ENCODE measurements around the gene CANT1. TPM values are rescaled to one million over a fixed set of nuclear protein-coding genes. Genes with fewer than 3 reads are reported as not detected.
"Not testable (repeated sequence)": the region's sequence is repeated elsewhere in the genome, so short reads cannot be mapped to it uniquely, and the experiment has no call there.

Gene CANT1
- total and polyA plus RNA-seq, 5 experiments from 2014 or later = 6.1 to 34.6 (median 9.4) TPM

DNA sequence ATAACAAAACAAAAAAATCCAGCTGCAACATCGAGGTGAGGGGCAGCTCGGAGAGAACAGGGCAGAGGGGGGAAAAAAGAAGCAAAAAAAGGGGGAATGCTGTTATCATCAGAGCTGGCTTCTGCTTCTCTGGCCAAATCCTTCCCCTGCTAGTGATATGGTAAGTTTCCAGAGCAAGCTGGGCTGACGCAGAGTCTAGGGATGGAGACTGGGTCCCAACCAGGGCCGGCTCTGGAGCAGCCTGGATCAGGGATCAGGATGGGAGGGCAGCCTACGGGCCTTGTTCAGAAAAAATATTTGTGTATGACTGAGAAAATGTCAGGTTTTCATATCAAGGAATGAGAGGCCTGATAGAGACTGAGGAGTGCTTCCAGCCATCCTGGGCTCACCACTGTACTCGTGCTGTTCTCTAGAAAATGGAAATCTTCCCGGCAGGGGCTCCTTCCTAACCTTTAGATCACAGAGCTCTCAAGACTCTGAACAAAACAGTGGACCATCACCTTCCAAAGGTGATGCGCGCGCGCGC lies 13.7 kb upstream of the CANT1 start:
- ATAC-seq = no peak
- Mint-ChIP-seq H3K27ac (peak overlapping the region in 1 of 10 donors; percentile 8), H3K27me3 (peaks cover 0 to 20% (median 16%) of the 10 kb centered on the region in 5 donors)

DNA sequence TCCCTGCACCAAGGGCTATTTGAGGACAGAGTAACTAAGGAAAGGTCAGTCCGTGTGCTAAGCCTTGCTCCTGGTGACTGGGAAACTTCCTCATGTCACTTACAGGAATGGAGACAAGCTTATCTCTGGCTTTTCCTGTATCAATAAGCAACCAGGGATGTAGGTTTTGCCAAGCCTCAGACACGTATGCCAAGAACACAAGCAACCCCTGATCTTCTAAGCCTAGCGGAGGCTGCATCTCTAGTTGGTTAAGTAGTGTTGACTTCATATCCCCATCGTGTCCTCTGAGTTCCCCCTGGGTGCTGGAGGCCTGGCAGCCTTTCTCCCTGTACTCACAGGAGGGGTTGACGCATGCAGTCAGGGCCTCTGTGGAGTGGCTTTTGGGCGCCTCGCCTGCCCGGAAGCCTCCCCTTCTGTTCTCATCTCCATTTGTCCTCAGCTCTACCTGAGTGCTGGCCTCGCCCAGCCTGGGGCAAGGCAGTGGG lies 13.0 kb upstream of the CANT1 start:
- peak in 1 of 10 donors; percentile 19 for DNase-seq
- Mint-ChIP-seq H3K36me3 (no peaks in the 10 kb centered on the region), H3K9me3 (no peaks in the 10 kb centered on the region), H3K4me3 (peak overlapping the region in 4 of 10 donors; percentile 42 to 88 (median 66)), H3K27me3 (peaks cover 0 to 18% (median 13%) of the 10 kb centered on the region in 5 donors), H3K4me1 (peaks cover 3 to 26% (median 8%) of the 10 kb centered on the region in 4 donors), H3K27ac (no peak overlapping the region)
- POLR2A ChIA-PET = no interaction called here
- ATAC-seq = no peak

More for the DNA sequence above, 13.7 kb upstream of the CANT1 start:
- DNase-seq = peak in 1 of 10 donors; percentile 24
- Mint-ChIP-seq H3K4me3 (peak overlapping the region; percentile 69 to 94 (median 88)), H3K9me3 (no peaks in the 10 kb centered on the region), H3K36me3 (no peaks in the 10 kb centered on the region), H3K4me1 (peaks cover 3 to 26% (median 8%) of the 10 kb centered on the region in 4 donors)
- POLR2A ChIA-PET = no interaction called here

DNA sequence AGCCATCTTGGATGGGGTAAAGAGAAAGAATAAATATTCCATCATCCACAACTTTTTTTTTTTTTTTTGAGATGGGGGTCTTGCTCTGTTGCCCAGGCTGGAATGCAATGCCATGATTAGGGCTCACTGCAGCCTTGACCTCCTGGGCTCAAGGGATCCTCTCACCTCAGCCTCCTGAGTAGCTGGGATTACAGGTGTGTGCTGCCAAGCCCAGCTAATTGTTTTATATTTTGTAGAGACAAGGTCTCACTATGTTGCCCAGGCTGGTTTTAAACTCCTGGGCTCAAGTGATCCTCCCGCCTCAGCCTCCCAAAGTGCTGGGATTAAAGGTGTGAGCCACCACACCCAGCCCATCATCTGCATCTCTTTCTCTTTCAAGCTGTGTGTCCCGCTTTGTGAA lies 12.4 kb upstream of the CANT1 start:
- Mint-ChIP-seq H3K27me3 (peaks cover 0 to 18% (median 7%) of the 10 kb centered on the region in 5 donors), H3K4me1 (peaks cover 3 to 26% (median 8%) of the 10 kb centered on the region in 4 donors), H3K27ac (peak overlapping the region in 2 of 10 donors; percentile 4 to 25)
- H3K9me3 Mint-ChIP-seq, H3K36me3 Mint-ChIP-seq, ATAC-seq, DNase-seq, H3K4me3 Mint-ChIP-seq, POLR2A ChIA-PET: not testable (repeated sequence)

DNA sequence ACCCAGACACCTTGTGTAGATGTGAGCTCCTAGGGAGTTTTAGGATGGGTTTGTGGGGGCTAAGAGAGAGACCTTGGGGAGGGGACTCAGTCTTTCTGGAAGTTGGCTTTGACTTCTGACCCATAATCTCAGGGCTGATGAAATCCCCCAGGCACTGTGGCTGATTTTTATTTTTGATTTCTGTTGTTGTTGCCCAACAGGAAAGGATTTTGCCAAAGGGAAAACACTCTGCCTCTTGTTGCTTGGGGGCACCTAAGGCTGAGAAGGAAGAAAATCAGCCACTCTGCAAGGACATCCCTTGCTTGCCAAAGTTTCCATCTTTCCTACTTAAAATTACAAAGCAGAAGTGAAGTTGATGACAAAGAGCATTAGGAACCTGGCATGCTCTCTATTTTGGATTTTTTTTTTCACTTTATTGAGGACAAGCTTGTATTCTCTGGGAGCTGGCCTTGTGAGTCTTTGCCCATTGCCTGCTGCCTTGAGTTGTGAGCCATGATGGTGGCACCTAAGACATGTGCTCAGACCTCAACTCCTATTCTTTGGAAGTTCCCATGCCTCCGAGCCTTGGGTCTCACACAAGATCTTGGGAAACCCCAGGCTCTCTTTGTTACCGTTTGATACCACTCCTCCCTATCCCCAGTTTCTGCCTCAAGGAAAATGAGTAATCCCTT lies 11.2 kb upstream of the CANT1 start:
- H3K4me1 Mint-ChIP-seq = peaks cover 3 to 26% (median 8%) of the 10 kb centered on the region in 4 donors
- H3K27ac Mint-ChIP-seq = no peak overlapping the region
- H3K36me3 Mint-ChIP-seq = no peaks in the 10 kb centered on the region
- POLR2A ChIA-PET = no interaction called here
- peaks cover 0 to 1% (median 0%) of the 10 kb centered on the region in 9 donors for H3K9me3 Mint-ChIP-seq
- peaks cover 0 to 18% (median 0%) of the 10 kb centered on the region in 5 donors for H3K27me3 Mint-ChIP-seq
- no peak overlapping the region for H3K4me3 Mint-ChIP-seq
- peak in 1 of 10 donors; percentile 8 for DNase-seq
- no peak for ATAC-seq

GRCh38 chr17:79019632-79020584 lies 10.3 kb upstream of the CANT1 start:
- Mint-ChIP-seq H3K4me1 (peaks cover 3 to 20% (median 7%) of the 10 kb centered on the region in 4 donors), H3K36me3 (no peaks in the 10 kb centered on the region), H3K9me3 (peaks cover 0 to 3% (median 0%) of the 10 kb centered on the region in 9 donors), H3K4me3 (no peak overlapping the region), H3K27me3 (peaks cover 0 to 18% (median 0%) of the 10 kb centered on the region in 5 donors), H3K27ac (no peak overlapping the region)
- ATAC-seq (peak in 1 of 2 donors; percentile 56), DNase-seq (peak in 9 of 10 donors; percentile 18 to 71 (median 42))
- POLR2A ChIA-PET = interaction anchor here (0.7 to 1.0 kb wide), 2 partner anchors 10 to 11 kb away, joined by 3 read pairs; no protein-coding TSS in a partner anchor

DNA sequence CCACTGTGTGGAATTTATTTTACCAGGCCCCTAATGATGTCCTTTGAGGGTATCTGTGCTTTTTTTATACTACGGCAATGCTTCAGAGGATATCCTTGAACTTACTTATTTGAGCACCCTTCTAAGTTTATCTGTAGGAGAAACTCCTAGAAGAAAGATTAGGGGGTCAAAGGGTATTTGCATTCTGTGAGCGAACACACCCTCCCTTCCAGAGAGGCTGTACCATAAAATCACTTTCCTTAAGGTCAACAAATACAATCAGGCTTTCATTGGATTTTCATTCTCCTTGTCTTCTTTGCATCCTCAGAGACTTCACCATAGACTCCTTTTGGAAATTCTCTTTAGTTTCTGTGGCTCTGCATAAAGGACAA lies 9.7 kb upstream of the CANT1 start:
- Mint-ChIP-seq H3K36me3 (no peaks in the 10 kb centered on the region), H3K9me3 (peaks cover 0 to 4% (median 0%) of the 10 kb centered on the region in 9 donors), H3K4me1 (peaks cover 2 to 13% (median 5%) of the 10 kb centered on the region in 4 donors), H3K27me3 (peaks cover 0 to 17% (median 0%) of the 10 kb centered on the region in 5 donors), H3K27ac (no peak overlapping the region), H3K4me3 (no peak overlapping the region)
- DNase-seq (peak in 1 of 10 donors; percentile 8), ATAC-seq (no peak)
- POLR2A ChIA-PET = interaction anchor here (0.7 to 1.0 kb wide), 2 partner anchors 9 to 12 kb away, joined by 3 read pairs; no protein-coding TSS in a partner anchor

GRCh38 chr17:79018370-79018695 lies 8.8 kb upstream of the CANT1 start:
- no peaks in the 10 kb centered on the region for H3K36me3 Mint-ChIP-seq
- H3K27me3 Mint-ChIP-seq = peaks cover 0 to 16% (median 0%) of the 10 kb centered on the region in 5 donors
- POLR2A ChIA-PET = no interaction called here
- H3K4me3 Mint-ChIP-seq = no peak overlapping the region
- H3K9me3 Mint-ChIP-seq = peaks cover 0 to 9% (median 1%) of the 10 kb centered on the region in 9 donors
- no peak for DNase-seq
- no peak for ATAC-seq
- peaks cover 0 to 7% (median under 1%) of the 10 kb centered on the region in 4 donors for H3K4me1 Mint-ChIP-seq
- no peak overlapping the region for H3K27ac Mint-ChIP-seq

GRCh38 chr17:79017546-79018369 lies 8.2 kb upstream of the CANT1 start:
- Mint-ChIP-seq H3K27me3 (peaks cover 0 to 12% (median 0%) of the 10 kb centered on the region in 5 donors), H3K27ac (peak overlapping the region in 1 of 10 donors; percentile 15), H3K36me3 (no peaks in the 10 kb centered on the region), H3K9me3 (peaks cover 0 to 9% (median 1%) of the 10 kb centered on the region in 9 donors), H3K4me3 (no peak overlapping the region), H3K4me1 (peaks cover 0 to 2% (median 0%) of the 10 kb centered on the region in 4 donors)
- ATAC-seq (no peak), DNase-seq (peak in 1 of 10 donors; percentile 38)
- POLR2A ChIA-PET = no interaction called here

DNA sequence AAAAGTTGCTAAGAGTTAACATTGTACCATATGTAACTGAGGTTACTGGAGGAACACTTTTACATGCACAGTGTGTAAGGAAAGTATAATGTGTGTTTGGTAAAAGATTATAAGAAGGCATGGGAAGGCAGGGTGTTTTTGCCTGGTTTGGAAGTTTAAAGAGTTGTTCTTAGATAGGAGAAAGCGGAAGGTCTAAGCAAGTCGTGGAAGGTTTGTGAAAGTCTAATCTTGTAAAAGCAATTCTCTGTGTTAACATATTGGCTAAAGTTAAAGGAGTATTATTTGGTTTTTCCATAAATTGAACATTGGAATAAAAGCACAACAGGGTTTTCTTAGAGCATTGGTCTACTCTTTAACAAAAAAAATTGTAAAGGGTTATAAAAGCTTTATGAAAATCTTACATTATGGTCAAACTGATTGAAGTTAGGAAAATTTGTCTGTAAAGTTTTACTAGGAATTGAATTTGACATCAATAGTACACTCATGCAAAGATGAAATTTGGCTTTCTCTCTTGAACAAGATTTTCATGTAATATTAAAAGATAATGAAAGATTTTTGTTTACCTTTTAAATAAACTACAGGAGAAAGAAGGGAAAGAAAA lies 4.7 kb upstream of the CANT1 start:
- H3K4me3 Mint-ChIP-seq = no peak overlapping the region
- H3K27ac Mint-ChIP-seq = no peak overlapping the region
- no peaks in the 10 kb centered on the region for H3K36me3 Mint-ChIP-seq
- POLR2A ChIA-PET = no interaction called here
- H3K9me3 Mint-ChIP-seq = peaks cover 0 to 9% (median 1%) of the 10 kb centered on the region in 9 donors
- H3K4me1 Mint-ChIP-seq = peaks cover 3 to 12% (median 11%) of the 10 kb centered on the region in 4 donors
- H3K27me3 Mint-ChIP-seq = peaks cover 0 to 8% (median 0%) of the 10 kb centered on the region in 5 donors
- DNase-seq (no peak), ATAC-seq (no peak)

- H3K36me3 Mint-ChIP-seq = no peaks in the 10 kb centered on the region
- peaks cover 0 to 9% (median 1%) of the 10 kb centered on the region in 9 donors for H3K9me3 Mint-ChIP-seq
- POLR2A ChIA-PET = no interaction called here
- DNase-seq (no peak), ATAC-seq (no peak)
- H3K27me3 Mint-ChIP-seq = peaks cover 0 to 3% (median 0%) of the 10 kb centered on the region in 5 donors
- H3K4me1 Mint-ChIP-seq = peaks cover 12 to 27% (median 24%) of the 10 kb centered on the region in 4 donors
- peak overlapping the region in 2 of 10 donors; percentile 19 to 34 for H3K4me3 Mint-ChIP-seq
- H3K27ac Mint-ChIP-seq = peak overlapping the region in 2 of 10 donors; percentile 8 to 13
Observed at GRCh38 chr17:79012563-79013134, 3.1 kb upstream of the CANT1 start.

All from naive thymus-derived CD8-positive, alpha-beta T cell (primary cell).